Measurements from ENCODE around the gene GAB2.

The GAB2 gene

GRCh38 chr11:78217650-78218541 is 199.7 kb downstream of the GAB2 start:
- DNase-seq: no peak

DNA sequence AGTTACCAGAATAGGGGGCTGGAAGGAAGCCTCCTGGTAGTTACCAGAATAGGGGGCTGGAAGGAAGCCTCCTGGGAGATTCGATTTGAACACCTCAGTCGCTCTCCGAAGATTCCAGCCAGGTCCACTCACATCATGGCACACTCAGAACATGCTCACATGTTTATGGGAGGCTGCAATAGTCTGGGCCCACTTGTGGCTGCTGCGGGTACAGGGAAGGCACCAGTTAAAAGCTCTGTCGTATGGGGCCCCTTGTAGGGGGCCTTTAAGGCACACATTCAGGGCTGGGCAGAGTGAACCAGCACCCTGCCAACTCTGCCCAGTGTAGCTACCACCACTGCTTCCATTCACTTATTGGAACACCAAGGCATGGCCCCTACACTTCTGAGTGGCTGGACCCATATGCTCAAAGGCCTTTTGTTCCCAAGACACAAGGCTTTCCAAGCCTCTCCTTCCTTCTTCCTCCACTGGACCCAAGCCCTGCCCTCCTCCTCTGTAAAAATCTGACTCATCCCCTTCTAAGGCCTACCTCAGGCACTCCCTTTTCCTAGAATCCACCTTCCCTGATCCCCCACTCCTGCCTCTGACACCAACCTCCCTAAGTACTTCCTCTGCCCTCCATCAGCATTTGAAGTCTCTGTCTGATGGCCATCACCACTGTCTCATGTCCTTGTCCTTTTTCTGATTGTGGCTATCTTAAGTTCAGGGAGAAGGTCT is 200.9 kb downstream of the GAB2 start:
- no peak for DNase-seq

DNA sequence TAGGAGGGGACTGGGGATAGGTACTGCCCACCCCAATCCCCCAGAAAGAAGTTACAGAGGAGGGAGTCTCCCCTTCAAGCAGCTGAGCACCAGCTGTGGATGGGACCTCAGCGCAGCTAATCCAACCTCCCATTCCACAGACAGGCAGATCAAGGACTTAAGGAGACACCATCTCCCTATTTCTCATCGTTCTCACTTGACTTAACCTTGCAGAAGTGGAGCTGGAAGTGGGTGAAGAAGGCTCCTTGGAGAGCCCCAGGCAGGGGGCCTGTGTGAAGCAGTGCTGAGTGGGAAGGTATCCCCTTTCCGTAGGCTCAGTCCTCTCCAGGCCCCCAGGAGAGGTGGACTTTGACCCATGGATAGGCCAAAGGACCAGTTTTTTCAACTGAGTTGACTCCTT is 201.6 kb downstream of the GAB2 start:
- no peak for DNase-seq

DNA sequence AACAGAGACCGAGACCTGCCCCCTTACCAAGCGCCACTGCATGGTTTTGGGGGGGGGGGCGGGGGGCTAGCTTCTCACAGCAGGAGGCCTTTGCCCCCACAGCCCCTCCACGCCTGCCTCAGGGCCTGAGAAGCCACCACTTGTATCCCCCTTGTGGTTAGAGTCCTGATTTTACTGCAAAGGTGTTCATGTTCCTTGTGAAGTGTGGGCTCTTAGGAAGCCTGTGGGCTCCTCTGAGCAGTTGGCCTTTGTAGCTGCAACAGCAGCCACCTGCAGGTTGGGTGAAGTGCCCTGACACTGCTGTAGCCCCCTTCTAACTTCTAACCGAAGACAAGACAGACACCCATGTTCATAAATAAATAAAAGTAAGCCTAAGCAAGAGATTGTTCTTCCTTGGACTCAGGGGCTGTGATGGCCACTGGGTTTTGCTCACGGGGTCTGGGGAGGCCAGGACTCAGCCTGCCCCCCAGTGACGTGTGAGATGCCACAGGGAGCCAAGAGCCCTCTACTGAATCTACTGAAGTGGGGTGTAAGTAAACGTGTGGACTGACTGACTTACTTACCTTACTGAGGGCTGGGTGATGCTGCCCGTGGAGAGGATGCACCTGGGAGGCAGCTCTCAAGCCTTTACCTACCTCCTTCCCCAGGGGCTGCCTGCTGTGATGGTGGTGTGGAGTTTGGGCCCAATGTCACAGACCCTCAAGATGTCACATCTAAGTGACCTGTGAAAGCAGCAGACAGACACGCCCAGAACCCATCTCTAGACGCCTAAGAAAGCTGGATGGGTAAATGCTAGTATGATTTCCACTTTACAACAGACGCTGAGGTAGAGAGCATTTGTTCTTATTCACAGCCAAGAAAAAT is 203.1 kb downstream of the GAB2 start:
- DNase-seq: no peak

DNA sequence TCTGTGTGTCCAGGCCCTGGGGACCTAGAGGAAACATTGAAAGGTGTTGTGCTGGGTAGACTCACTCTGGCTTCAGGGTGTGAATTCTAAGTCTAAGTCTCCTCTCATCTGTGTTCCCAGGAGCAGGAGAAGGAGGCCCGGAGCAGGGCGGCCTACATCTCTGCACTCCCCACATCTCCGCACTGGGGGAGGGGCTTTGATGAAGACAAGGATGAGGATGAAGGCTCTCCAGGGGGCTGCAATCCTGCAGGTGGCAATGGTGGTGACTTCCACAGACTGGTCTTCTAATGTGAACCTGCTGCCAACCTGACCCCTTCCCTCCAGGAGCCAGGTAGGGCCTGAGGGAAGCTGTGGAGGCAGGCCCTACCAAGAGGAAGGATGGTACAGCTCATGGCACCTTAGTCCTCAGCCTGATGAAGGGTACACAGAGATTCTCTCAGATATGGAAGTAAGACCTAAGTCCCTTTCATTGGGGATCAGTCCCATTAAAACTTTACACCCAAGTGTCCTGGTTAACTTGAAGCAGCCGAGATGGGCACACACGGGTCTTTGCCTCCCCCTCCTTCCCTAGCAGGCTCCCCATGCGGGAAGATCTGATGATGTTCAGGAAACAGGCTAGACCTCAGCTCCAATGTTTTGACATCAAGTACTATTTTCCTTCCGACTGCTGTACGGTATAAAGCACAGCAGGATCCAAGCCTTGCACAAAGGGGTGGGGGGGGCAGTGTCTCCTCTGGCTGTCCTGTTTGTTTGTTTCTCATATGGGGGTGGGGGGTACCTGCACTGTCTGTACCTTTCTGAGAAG is 203.9 kb downstream of the GAB2 start:
- no peak for DNase-seq

GRCh38 chr11:78212586-78213371 is 204.8 kb downstream of the GAB2 start:
- no peak for DNase-seq

GRCh38 chr11:78211565-78211964 is 206.1 kb downstream of the GAB2 start:
- no peak for DNase-seq

- DNase-seq: no peak
Measured at GRCh38 chr11:78210000-78210608, 207.5 kb downstream of the GAB2 start.

GRCh38 chr11:78209478-78209877 is 208.1 kb downstream of the GAB2 start:
- DNase-seq: no peak

- DNase-seq: no peak
Measured at GRCh38 chr11:78208257-78209165, 209.1 kb downstream of the GAB2 start.

GRCh38 chr11:78207532-78208256 is 209.9 kb downstream of the GAB2 start:
- no peak for DNase-seq

GRCh38 chr11:78205691-78206090 is 211.9 kb downstream of the GAB2 start:
- no peak for DNase-seq

DNA sequence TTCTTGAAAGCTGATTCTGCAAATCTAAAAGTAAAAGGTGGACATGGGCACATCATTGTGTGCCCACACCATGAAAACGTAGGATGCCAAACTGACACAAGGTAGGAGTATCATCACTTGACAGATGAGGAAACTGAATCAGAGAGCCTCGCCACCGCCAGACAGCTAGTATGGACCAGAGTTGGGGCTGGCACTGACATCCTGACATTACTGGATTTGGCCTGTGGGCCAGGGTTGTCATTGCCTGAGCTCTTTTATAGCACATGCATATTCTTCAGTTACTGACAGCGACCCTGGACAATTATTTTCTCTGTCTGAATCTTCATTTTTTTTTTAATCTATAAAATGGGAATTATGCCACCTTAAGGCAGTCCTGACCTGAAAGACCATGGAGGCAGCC is 212.4 kb downstream of the GAB2 start:
- no peak for DNase-seq

- DNase-seq: no peak
Measured at GRCh38 chr11:78203184-78203583, 214.4 kb downstream of the GAB2 start.

DNA sequence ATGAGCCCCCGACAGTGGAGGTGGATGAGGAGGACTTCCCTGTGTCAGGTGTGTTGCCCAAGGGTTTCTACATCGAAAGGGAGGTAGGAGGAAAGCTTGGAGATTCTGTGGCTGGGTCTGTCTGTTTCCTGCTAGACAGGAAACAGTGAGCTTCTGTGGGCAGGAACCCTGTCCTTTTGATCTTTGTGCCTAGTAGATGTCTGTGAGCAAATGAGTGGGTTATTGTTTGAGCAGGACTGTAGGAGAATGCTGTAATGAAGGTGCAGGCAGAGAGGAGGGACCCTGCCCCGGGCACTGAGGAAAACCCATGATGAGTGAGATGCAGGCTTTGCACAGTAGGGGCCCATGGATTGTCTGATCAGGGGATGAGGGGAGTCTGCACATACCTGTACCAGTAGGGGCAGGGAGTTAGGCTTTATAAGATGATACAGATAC is 214.9 kb downstream of the GAB2 start:
- DNase-seq: no peak

DNA sequence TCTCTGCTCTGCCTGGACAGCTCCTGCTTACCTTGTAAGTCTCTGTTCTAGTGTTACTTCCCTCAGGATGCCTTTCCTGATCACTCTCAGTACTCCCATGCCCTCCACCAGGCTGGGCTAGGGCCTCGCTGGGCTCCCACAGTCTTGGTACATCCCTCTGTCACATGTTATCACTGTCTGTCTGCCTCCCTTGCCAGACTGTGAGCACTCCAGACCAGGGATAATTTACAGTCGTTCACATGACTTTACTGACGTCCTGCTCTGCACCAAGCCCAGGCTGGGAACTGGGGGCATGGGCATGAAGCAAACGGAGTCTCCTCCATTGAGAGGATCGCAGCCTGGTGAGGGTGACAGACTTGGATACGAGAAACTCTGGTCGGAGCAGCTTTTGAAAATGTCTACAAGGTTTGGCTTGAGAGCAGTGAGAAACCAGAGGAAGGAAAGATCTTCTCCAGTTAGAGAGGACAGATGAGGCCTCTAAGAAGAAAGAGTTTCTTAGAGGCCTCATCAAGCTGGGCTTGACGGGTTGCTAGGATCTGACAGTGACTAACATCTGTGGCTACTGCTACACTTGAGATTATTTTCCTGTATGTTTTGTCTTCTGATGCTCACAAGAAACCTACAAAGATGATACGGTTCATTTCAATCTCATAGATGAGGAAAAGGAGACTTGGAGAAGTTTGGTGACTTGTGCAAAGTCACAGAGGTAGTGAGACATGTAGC is 216.4 kb downstream of the GAB2 start:
- DNase-seq: no peak

DNA sequence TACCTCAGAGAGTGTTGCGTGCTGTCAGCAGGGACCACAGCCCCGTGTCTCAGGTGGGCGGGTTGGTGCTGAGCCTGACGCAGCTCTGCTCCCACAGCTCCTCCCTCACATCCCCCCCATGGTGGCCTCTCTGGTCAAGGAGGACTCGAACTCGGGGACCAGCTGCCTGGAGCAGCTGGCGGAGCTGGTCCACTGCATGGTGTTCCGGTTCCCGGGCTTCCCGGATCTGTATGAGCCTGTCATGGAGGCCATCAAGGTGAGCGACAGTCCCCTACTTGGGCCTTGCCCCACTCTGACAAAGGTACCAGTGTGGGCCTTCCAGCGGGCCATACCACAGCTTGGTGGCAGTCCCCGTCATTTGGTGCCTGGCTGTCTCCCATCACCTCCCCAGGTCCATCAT is 217.1 kb downstream of the GAB2 start:
- DNase-seq: no peak

DNA sequence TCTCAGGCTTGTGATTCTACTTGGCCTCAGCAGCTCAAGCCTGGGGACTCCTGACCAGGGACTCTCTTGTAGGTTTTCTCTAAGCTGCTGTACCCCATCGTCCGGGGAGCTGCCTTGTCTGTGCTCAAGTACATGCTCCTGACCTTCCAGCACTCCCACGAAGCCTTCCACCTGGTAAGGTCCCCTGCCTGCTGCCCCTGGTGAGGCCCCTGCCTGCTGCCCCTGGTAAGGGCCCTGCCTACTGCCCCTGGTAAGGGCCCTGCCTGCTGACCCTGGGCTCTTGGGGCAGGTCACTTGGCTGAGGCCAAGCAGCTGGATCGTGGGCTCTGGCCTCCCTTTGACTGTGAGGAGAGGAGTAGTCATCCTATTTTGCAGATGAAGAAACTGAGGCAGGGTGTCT is 217.6 kb downstream of the GAB2 start:
- DNase-seq: no peak

DNA sequence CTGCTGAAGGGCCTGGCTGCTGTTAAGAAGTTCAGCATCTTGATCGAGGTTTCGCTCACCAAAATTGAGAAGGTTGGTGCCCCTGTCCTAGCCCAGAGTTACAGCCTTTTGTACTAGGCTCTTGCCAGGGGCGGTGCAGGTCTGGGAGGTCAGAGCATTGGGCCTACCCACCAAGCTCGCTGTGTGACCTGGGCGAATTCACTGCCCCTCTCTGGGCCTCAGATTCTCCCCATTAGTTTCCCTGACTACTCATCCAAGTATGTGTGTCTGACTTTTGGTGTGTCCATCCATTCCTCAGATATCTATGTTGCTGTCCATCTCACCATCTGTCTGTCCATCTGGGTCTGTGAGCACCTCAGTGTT is 218.0 kb downstream of the GAB2 start:
- DNase-seq: no peak
